ENCODE data around the gene SAMD15. TPM values are rescaled to one million over a fixed set of nuclear protein-coding genes. Genes with fewer than 3 reads are reported as not detected.

SAMD15 gene
- total and polyA plus RNA-seq, 2 donors (not counting 3 experiments of a cell fraction or from before 2014, with no cell fraction given), result 0.10 to 1.1 TPM

GRCh38 chr14:77421201-77421600 is 44.0 kb downstream of the SAMD15 start:
- no TSS peak for BruUV-seq (replicated peaks)
- Histone ChIP-seq H3K4me2 (ENCODE audit: insufficient read depth, low read length) (no peak overlapping the region), H2AFZ (ENCODE audit: low read depth, low read length) (no peak overlapping the region), H3K27ac (ENCODE audit: insufficient read depth, low read depth, low read length) (no peak overlapping the region), H3K4me1 (ENCODE audit: control insufficient read depth, extremely low read depth, insufficient read depth, low read length) (no peaks in the 10 kb centered on the region), H3K4me3 (replicated peaks in 1 of 3; ENCODE audit: insufficient read depth in 1 of 3, low read depth in 1 of 3, low read length in 3 of 3) (no peak overlapping the region), H3K36me3 (ENCODE audit: control insufficient read depth in 2 of 2, extremely low read depth in 1 of 2, insufficient read depth in 2 of 2, low read length in 2 of 2) (peaks cover 0 to 11% of the 10 kb centered on the region in 2 experiments), H3K27me3 (ENCODE audit: control insufficient read depth in 2 of 2, insufficient read depth in 2 of 2, low read length in 2 of 2) (no peaks in the 10 kb centered on the region), H3K9me3 (replicated peaks; ENCODE audit: control insufficient read depth, insufficient read depth, low read length) (no peaks in the 10 kb centered on the region), H3K9me1 (replicated peaks; ENCODE audit: control insufficient read depth, extremely low read depth, insufficient read depth, low read length) (no peaks in the 10 kb centered on the region), H3K9ac (replicated peaks; ENCODE audit: extremely low read depth, insufficient read depth, low read length) (no peak overlapping the region), H4K20me1 (replicated peaks; ENCODE audit: control insufficient read depth, extremely low read depth, insufficient read depth, low read length) (no peaks in the 10 kb centered on the region), H3K79me2 (ENCODE audit: control insufficient read depth, insufficient read depth, low read length) (no peaks in the 10 kb centered on the region)
- CTCF ChIA-PET, result no interaction called here
- FAIRE-seq (no peak), DNase-seq (ENCODE audit: low read depth, low spot score) (no peak)
- no peak for TF ChIP-seq EZH2 (IDR thresholded peaks at IDR 0.05; ENCODE audit: borderline replicate concordance, low read depth, low read length, severe bottlenecking)
- no peak for TF ChIP-seq FOS (IDR thresholded peaks at IDR 0.05; ENCODE audit: borderline replicate concordance, insufficient read depth, low read length)
- TF ChIP-seq POLR2AphosphoS5 (IDR thresholded peaks at IDR 0.05; ENCODE audit: insufficient read depth, low read depth, low read length), result no peak
- no peak for TF ChIP-seq POLR2A (IDR thresholded peaks at IDR 0.05; ENCODE audit: low read depth, low read length)
- TF ChIP-seq MAX (IDR thresholded peaks at IDR 0.05; ENCODE audit: insufficient read depth, insufficient read length), result no peak
- TF ChIP-seq GATA2 (IDR thresholded peaks at IDR 0.05; ENCODE audit: insufficient read depth, insufficient read length, low read depth, low read length), result no peak
- TF ChIP-seq MYC (IDR thresholded peaks at IDR 0.05; ENCODE audit: low read depth, low read length), result no peak
- TF ChIP-seq, protein P1, sequence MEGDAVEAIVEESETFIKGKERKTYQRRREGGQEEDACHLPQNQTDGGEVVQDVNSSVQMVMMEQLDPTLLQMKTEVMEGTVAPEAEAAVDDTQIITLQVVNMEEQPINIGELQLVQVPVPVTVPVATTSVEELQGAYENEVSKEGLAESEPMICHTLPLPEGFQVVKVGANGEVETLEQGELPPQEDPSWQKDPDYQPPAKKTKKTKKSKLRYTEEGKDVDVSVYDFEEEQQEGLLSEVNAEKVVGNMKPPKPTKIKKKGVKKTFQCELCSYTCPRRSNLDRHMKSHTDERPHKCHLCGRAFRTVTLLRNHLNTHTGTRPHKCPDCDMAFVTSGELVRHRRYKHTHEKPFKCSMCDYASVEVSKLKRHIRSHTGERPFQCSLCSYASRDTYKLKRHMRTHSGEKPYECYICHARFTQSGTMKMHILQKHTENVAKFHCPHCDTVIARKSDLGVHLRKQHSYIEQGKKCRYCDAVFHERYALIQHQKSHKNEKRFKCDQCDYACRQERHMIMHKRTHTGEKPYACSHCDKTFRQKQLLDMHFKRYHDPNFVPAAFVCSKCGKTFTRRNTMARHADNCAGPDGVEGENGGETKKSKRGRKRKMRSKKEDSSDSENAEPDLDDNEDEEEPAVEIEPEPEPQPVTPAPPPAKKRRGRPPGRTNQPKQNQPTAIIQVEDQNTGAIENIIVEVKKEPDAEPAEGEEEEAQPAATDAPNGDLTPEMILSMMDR (IDR thresholded peaks at IDR 0.05; ENCODE audit: extremely low read depth in 1 of 2, insufficient read depth in 1 of 2, low read depth in 1 of 2, low read length in 2 of 2), result no peak
- TF ChIP-seq JUN (IDR thresholded peaks at IDR 0.05; ENCODE audit: borderline replicate concordance, insufficient read depth, insufficient read length, low read depth), result no peak
- dilution Hi-C loops (cut with MboI; ENCODE audit: extremely low pct_ligation_motif_present, low sequenced_read_pairs) (no loop called here), intact Hi-C loops (cut with micrococcal nuclease) (no loop called here)
- POLR2A ChIA-PET, result no interaction called here

All from endothelial cell of umbilical vein (primary cell).